T47D (cell line): Measurements from ENCODE around the gene ADARB2.

Source experiments
- DNase-seq, 2 experiments: peaks; one replicate each; pipeline versions ENCODE4 v3.0.0 to v3.0.0-alpha.2; 2011 to 2012; ENCODE audit warnings: low read depth in 1 of 2, low spot score in 1 of 2
- JUND ChIP-seq: IDR thresholded peaks from 2 replicates; pipeline ENCODE4 v1.6.1; 2012; ENCODE audit warnings: low read depth
- in situ Hi-C: cut with HindIII; loops from 2 replicates; pipeline ENCODE4 v1.10.0; 2016; ENCODE audit warnings: low sequenced_read_pairs, low pct_unique_long_range_greater_than_20kb

ADARB2 gene

GRCh38 chr10:1650542-1651269 is 86.6 kb downstream of the ADARB2 start:
- DNase-seq = no peak
- in situ Hi-C loops = no loop called here
- TF ChIP-seq JUND = no peak

DNA sequence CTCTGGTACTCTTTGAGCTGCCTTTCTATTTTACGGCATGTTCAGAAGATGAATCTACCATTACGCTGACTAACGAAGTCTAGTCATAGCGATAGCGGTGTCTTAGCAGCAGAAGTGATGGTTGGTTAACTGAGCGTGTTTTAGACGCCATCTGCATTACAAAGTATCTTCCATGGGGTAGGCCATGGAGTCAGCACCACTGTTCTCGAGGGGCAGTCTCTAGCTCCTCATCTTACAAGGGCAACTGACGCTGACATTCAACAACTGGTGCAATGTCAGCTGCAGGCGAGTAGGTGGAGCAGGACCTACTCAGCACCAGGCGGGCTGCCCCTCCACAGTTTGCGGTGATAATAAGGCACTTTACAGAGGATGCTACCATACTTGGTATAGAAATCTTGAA is 88.7 kb downstream of the ADARB2 start:
- DNase-seq = no peak
- TF ChIP-seq JUND = no peak
- in situ Hi-C loops = no loop called here

DNA sequence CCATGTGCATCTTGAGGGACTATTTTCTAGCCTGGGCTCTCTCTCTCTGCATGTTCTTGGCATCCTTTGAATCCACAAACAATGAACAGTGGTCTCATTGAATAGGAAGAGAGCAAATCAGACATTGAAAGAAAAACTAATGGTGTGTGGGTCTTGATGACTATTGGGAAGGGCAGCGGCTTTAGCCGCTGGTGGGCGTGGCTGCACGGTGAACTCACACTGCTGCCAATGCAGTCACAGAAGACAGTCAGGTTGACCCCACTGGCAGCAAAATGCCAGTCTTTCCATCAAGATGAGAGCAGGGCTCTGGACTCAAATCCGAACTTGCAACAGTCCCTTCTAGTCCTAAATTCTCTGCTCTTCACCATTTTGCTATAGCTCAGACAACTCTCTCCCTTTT is 91.0 kb downstream of the ADARB2 start:
- DNase-seq = no peak
- TF ChIP-seq JUND = no peak
- in situ Hi-C loops = no loop called here

GRCh38 chr10:1645896-1646295 is 91.4 kb downstream of the ADARB2 start:
- DNase-seq = no peak
- in situ Hi-C loops = no loop called here
- no peak for TF ChIP-seq JUND

- no peak for DNase-seq
- no peak for TF ChIP-seq JUND
- in situ Hi-C loops = no loop called here
Measured at GRCh38 chr10:1644191-1644711, 93.1 kb downstream of the ADARB2 start.

DNA sequence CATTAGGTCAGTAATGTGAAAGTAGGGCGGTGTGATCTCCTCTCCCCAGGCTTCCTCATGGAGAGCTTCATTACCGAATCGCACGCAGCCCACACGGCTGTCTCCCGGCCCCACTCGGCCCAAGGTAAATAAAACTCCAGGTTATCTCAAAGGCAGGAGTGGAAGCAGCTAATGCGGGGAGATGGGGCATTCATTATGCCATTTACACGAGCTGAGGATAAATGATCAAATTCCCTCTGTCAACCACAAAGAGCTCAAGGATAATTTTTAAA is 93.5 kb downstream of the ADARB2 start:
- TF ChIP-seq JUND = no peak
- in situ Hi-C loops = no loop called here

GRCh38 chr10:1643161-1643907 is 94.0 kb downstream of the ADARB2 start:
- no peak for TF ChIP-seq JUND
- DNase-seq = peak; percentile 82 to 85
- in situ Hi-C loops = no loop called here

More for the DNA sequence above, 93.5 kb downstream of the ADARB2 start:
- DNase-seq = no peak

GRCh38 chr10:1642600-1643160 is 94.6 kb downstream of the ADARB2 start:
- no peak for TF ChIP-seq JUND
- in situ Hi-C loops = no loop called here

GRCh38 chr10:1641402-1641801 is 95.9 kb downstream of the ADARB2 start:
- DNase-seq = no peak
- no peak for TF ChIP-seq JUND
- in situ Hi-C loops = no loop called here

More at GRCh38 chr10:1642600-1643160, 94.6 kb downstream of the ADARB2 start:
- no peak for DNase-seq

- peak in 1 of 2 experiments; percentile 38 for DNase-seq
- in situ Hi-C loops = no loop called here
Measured at GRCh38 chr10:1638889-1639419, 98.4 kb downstream of the ADARB2 start.

GRCh38 chr10:1635340-1635739 is 102.0 kb downstream of the ADARB2 start:
- no peak for DNase-seq
- TF ChIP-seq JUND = no peak
- in situ Hi-C loops = no loop called here

More at GRCh38 chr10:1638889-1639419, 98.4 kb downstream of the ADARB2 start:
- TF ChIP-seq JUND = no peak

GRCh38 chr10:1634239-1634638 is 103.1 kb downstream of the ADARB2 start:
- no peak for TF ChIP-seq JUND
- DNase-seq = no peak
- in situ Hi-C loops = no loop called here

GRCh38 chr10:1633783-1634182 is 103.5 kb downstream of the ADARB2 start:
- no peak for TF ChIP-seq JUND
- in situ Hi-C loops = no loop called here
- DNase-seq = no peak
